ENCODE measurements around the gene DYNLRB1. TPM values are rescaled to one million over a fixed set of nuclear protein-coding genes. Genes with fewer than 3 reads are reported as not detected.

Gene DYNLRB1
- total and polyA plus RNA-seq, 2 of the 13 experiments (the other 11 are each of a cell fraction or from before 2014, with no cell fraction given), result 140 to 244 TPM

DNA sequence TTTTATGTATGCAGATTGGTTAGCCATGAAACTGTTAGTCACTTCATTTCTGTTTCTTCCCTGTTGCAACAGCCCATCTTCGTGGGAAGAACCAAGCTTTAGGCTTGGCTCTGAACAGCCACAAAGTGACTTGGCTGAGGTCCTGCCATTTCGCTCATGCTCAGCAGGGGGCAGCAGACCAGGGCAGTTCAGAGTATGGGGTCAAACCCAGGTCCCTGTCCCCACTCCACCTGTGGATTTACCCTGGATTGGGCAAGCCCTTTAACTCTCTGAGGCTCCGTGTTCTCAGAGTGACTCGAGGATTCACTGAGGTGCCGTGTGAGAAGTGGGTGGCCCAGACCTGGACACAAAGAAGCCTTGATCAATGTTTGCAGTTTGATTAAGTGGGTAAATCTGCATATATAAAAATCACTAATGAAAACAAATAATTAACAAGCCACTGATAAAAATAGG is 22.5 kb downstream of the DYNLRB1 start (continued):
- no peak for TF ChIP-seq MTF1 (CRISPR knock-in tag; IDR thresholded peaks at IDR 0.05)
- TF ChIP-seq NFRKB (IDR thresholded peaks at IDR 0.05), result no peak
- TF ChIP-seq ZNF737 (CRISPR knock-in tag; IDR thresholded peaks at IDR 0.05; ENCODE audit: borderline replicate concordance), result no peak
- TF ChIP-seq ZNF101 (CRISPR knock-in tag; IDR thresholded peaks at IDR 0.05; ENCODE audit: borderline replicate concordance, low read depth), result no peak
- no peak for TF ChIP-seq ZNF546 (CRISPR knock-in tag; conservative IDR thresholded peaks at IDR 0.05)
- TF ChIP-seq MIER2 (CRISPR knock-in tag; IDR thresholded peaks at IDR 0.05), result peak; percentile 32; the same call in 1 of the 2 replicates
- no peak for TF ChIP-seq FOSL1 (CRISPR knock-in tag; IDR thresholded peaks at IDR 0.05; ENCODE audit: borderline replicate concordance)
- no peak for TF ChIP-seq SRF (IDR thresholded peaks at IDR 0.05; ENCODE audit: low read depth, low read length)
- TF ChIP-seq SKIL (CRISPR knock-in tag; IDR thresholded peaks at IDR 0.05; ENCODE audit: borderline replicate concordance), result no peak
- no peak for TF ChIP-seq ARID2 (CRISPR knock-in tag; IDR thresholded peaks at IDR 0.05; ENCODE audit: borderline replicate concordance)
- TF ChIP-seq ZNF431 (CRISPR knock-in tag; IDR thresholded peaks at IDR 0.05; ENCODE audit: borderline replicate concordance, low read depth), result no peak
- no peak for TF ChIP-seq ZNF256 (CRISPR knock-in tag; conservative IDR thresholded peaks at IDR 0.05)
- TF ChIP-seq YY1 (IDR thresholded peaks at IDR 0.05; ENCODE audit: insufficient read depth, insufficient replicate concordance, low read depth, low read length), result peak; percentile 45
- TF ChIP-seq ZNF430 (CRISPR knock-in tag; IDR thresholded peaks at IDR 0.05), result no peak
- TF ChIP-seq ZNF143 (CRISPR knock-in tag; IDR thresholded peaks at IDR 0.05), result no peak
- no peak for TF ChIP-seq ZXDC (CRISPR knock-in tag; IDR thresholded peaks at IDR 0.05)
- TF ChIP-seq YEATS4 (CRISPR knock-in tag; IDR thresholded peaks at IDR 0.05; ENCODE audit: borderline replicate concordance), result no peak
- no peak for TF ChIP-seq U2AF2 (IDR thresholded peaks at IDR 0.05; ENCODE audit: low read depth, low read length)
- TF ChIP-seq ZNF839 (CRISPR knock-in tag; IDR thresholded peaks at IDR 0.05; ENCODE audit: borderline replicate concordance), result 0 out of 2 replicates have a peak, but pooled peaks have one; percentile 51
- 0 out of 2 replicates have a peak, but pooled peaks have one; percentile 31 for TF ChIP-seq ZNF451 (CRISPR knock-in tag; IDR thresholded peaks at IDR 0.05)
- TF ChIP-seq SNRNP70 (IDR thresholded peaks at IDR 0.05; ENCODE audit: low read depth, low read length), result no peak
- no peak for TF ChIP-seq MXD3 (CRISPR knock-in tag; IDR thresholded peaks at IDR 0.05)
- TF ChIP-seq ZNF510 (CRISPR knock-in tag; IDR thresholded peaks at IDR 0.05; ENCODE audit: low read depth), result no peak
- no peak for TF ChIP-seq ZNF616 (CRISPR knock-in tag; IDR thresholded peaks at IDR 0.05; ENCODE audit: low read depth)
- TF ChIP-seq NR2F2 (IDR thresholded peaks at IDR 0.05; ENCODE audit: borderline replicate concordance, low read depth), result no peak
- TF ChIP-seq SCMH1 (CRISPR knock-in tag; IDR thresholded peaks at IDR 0.05; ENCODE audit: borderline replicate concordance), result no peak

Data from HepG2 (cell line).